Spinal cord (tissue), 10 donors: Measurements from ENCODE around the gene CD40LG. TPM values are rescaled to one million over a fixed set of nuclear protein-coding genes. Genes with fewer than 3 reads are reported as not detected.

Source experiments
- DNase-seq, 6 donors: peaks; one replicate each; pipeline versions ENCODE4 v3.0.0 to v3.0.0-alpha.2; 2013 to 2015; ENCODE audit warnings: low spot score in 6 of 6, low read depth in 4 of 6
- H3K27ac ChIP-seq: one replicate; pipeline ENCODE4 v1.5.1; 2013; ENCODE audit warnings: low read depth, low read length, control low read depth
- H3K27me3 ChIP-seq: one replicate; pipeline ENCODE4 v1.6.1; 2013; ENCODE audit warnings: low read length; ENCODE audit not compliant: control insufficient read depth, insufficient read depth
- H3K36me3 ChIP-seq: one replicate; pipeline ENCODE4 v1.6.1; 2013; ENCODE audit warnings: low read length; ENCODE audit not compliant: control insufficient read depth, insufficient read depth
- H3K4me1 ChIP-seq: one replicate; pipeline ENCODE4 v1.6.1; 2013; ENCODE audit warnings: low read length; ENCODE audit not compliant: control insufficient read depth, insufficient read depth
- H3K4me3 ChIP-seq: one replicate; pipeline ENCODE4 v1.5.1; 2013; ENCODE audit warnings: low read depth, low read length, control low read depth
- H3K9me3 ChIP-seq: one replicate; pipeline ENCODE4 v1.6.1; 2013; ENCODE audit warnings: low read length; ENCODE audit not compliant: control insufficient read depth, insufficient read depth
- WGBS: methylation state at CpG from one replicate; pipeline ENCODE4 v1.1.5; 2013; ENCODE audit warnings: missing lambda C conversion rate; ENCODE audit not compliant: insufficient coverage; 5-methylcytosine and 5-hydroxymethylcytosine counted together
- polyA plus RNA-seq, 2 donors: library from polyadenylated mRNA; unstranded; fragments of 120-200 nt; gene quantifications; one replicate each; pipeline ENCODE4 v1.2.1, GENCODE V29; 2013; ENCODE audit not compliant: insufficient read length in 2 of 2
- total RNA-seq, 2 donors: library from RNA; depleted of rRNA in 1 of 2; stranded (reverse); fragments of 120-200 nt in 1 of 2; fragments of >200 nt in 1 of 2; gene quantifications; one replicate each; pipeline versions ENCODE4 v1.2.3 to v1.2.4, GENCODE V29; 2013 to 2014
- donor health status: healthy.

Gene CD40LG
- total and polyA plus RNA-seq, 4 donors, result 0.10 TPM; not detected in 3

- H3K36me3 ChIP-seq, result no peaks in the 10 kb centered on the region
- H3K27me3 ChIP-seq, result peaks cover 9% of the 10 kb centered on the region
- no peak overlapping the region for H3K4me3 ChIP-seq
- no peak overlapping the region for H3K27ac ChIP-seq
- H3K4me1 ChIP-seq, result no peaks in the 10 kb centered on the region
- WGBS, result 32% methylated on average over 5 of the region's 6 CpGs
- no peak for DNase-seq
- H3K9me3 ChIP-seq, result no peaks in the 10 kb centered on the region
These were observed 41.5 kb downstream of the CD40LG start for GRCh38 chrX:136689436-136689835.

GRCh38 chrX:136691028-136691809 is 43.3 kb downstream of the CD40LG start:
- peak in 1 of 6 donors; percentile 20 for DNase-seq
- H3K9me3 ChIP-seq, result no peaks in the 10 kb centered on the region
- H3K27ac ChIP-seq, result no peak overlapping the region
- H3K4me1 ChIP-seq, result no peaks in the 10 kb centered on the region
- no peak overlapping the region for H3K4me3 ChIP-seq
- WGBS, result no CpG with 5 or more reads among the region's 3 CpGs
- H3K36me3 ChIP-seq, result no peaks in the 10 kb centered on the region
- H3K27me3 ChIP-seq, result peaks cover 9% of the 10 kb centered on the region

GRCh38 chrX:136692271-136692670 is 44.3 kb downstream of the CD40LG start:
- no peak for DNase-seq
- H3K4me3 ChIP-seq, result no peak overlapping the region
- H3K27ac ChIP-seq, result no peak overlapping the region
- H3K27me3 ChIP-seq, result peaks cover 9% of the 10 kb centered on the region
- WGBS, result 73% methylated on average over 4 of the region's 4 CpGs
- H3K9me3 ChIP-seq, result no peaks in the 10 kb centered on the region
- H3K4me1 ChIP-seq, result no peaks in the 10 kb centered on the region
- H3K36me3 ChIP-seq, result no peaks in the 10 kb centered on the region

DNA sequence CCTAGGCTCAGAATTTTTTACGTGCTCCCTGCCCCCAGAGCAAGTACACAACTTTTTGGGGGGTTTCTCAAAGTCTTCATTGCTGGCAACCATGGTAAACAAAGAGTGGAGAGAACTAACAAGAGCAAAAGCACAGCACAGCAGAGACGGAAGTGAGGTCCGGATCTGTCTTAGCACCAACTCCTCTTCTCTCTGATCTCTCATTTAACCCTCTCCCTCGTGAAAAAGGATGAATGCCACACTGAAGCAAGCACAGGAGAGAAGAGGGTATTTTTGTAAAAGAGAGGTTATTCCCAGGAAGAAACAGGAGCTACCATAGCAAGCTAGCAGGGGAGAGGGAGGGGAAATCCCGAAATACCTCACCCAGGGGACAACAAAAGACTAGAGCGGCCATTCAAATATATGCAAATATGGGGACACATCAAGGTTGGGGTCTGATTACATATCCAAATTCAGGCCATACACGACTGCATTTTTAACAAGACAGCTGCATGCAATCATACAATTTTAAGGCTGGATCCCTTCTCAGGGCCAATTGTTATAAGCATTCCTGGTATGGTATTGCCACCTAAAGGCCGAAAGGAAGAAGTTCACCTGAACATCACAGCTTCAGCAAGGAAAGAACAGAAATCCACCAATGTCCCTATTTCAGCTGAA is 46.6 kb downstream of the CD40LG start:
- Histone ChIP-seq H3K4me3 (no peak overlapping the region), H3K9me3 (no peaks in the 10 kb centered on the region), H3K27ac (no peak overlapping the region), H3K36me3 (no peaks in the 10 kb centered on the region), H3K27me3 (peaks cover 9% of the 10 kb centered on the region), H3K4me1 (no peaks in the 10 kb centered on the region)
- WGBS, result 0% methylated on average over 1 of the region's 8 CpGs
- DNase-seq, result peak in 5 of 6 donors; percentile 22 to 85 (median 40)

DNA sequence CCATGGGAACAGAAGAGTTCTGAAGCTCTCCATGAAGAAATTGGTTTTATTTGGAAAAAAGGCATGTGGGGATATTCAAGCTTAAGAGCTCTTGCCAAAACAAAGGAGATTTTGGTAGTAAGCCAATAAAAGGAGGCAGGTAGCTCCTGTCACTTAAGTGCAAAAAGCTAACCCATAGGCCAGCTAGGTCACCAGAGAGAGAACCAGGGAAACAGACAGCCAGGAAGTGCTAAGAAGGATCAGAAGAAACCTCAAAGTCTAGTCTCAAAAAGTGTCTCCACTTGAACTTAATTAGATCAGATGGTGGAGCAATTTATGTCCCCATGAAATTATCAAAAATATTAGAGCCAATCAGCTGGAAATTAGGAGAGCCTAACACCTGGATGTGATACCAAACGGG is 49.2 kb downstream of the CD40LG start:
- Histone ChIP-seq H3K9me3 (no peaks in the 10 kb centered on the region), H3K27ac (no peak overlapping the region), H3K4me3 (no peak overlapping the region), H3K27me3 (peaks cover 6% of the 10 kb centered on the region), H3K36me3 (no peaks in the 10 kb centered on the region), H3K4me1 (no peaks in the 10 kb centered on the region)
- 50% methylated on average over 1 of the region's 1 CpG for WGBS
- DNase-seq, result no peak

- Histone ChIP-seq H3K27me3 (no peaks in the 10 kb centered on the region), H3K36me3 (no peaks in the 10 kb centered on the region), H3K27ac (no peak overlapping the region), H3K4me3 (no peak overlapping the region), H3K4me1 (peaks cover 4% of the 10 kb centered on the region), H3K9me3 (no peaks in the 10 kb centered on the region)
- peak in 1 of 6 donors; percentile 35 for DNase-seq
- WGBS, result no CpG with 5 or more reads among the region's 1 CpG
These were observed 60.4 kb downstream of the CD40LG start for GRCh38 chrX:136708348-136708747.

Other genes with a start within 250 kb of the CD40LG start
- under 1 TPM; 0.11 to 0.30 TPM for gene BRS3, start 160.2 kb upstream of the CD40LG start, total RNA-seq
- gene BRS3, start 160.2 kb upstream of the CD40LG start, polyA plus RNA-seq, result under 1 TPM; 0.36 to 0.51 TPM
- 10 to 100 TPM; 57.7 to 84.8 TPM for gene HTATSF1, start 150.6 kb upstream of the CD40LG start, total RNA-seq
- 100 to 1,000 TPM in 1 of 2 donors, 10 to 100 TPM in 1; 98.5 to 132 TPM for gene HTATSF1, start 150.6 kb upstream of the CD40LG start, polyA plus RNA-seq
- not detected for gene VGLL1, start 115.9 kb upstream of the CD40LG start, total RNA-seq
- not detected for gene VGLL1, start 115.9 kb upstream of the CD40LG start, polyA plus RNA-seq
- 10 to 100 TPM; 34.3 to 45.8 TPM for gene ARHGEF6, start 132.8 kb downstream of the CD40LG start, total RNA-seq
- 10 to 100 TPM; 53.3 to 70.2 TPM for gene ARHGEF6, start 132.8 kb downstream of the CD40LG start, polyA plus RNA-seq
- gene RBMX, start 232.6 kb downstream of the CD40LG start, total RNA-seq, result 100 to 1,000 TPM; 171 to 287 TPM
- 100 to 1,000 TPM; 236 to 239 TPM for gene RBMX, start 232.6 kb downstream of the CD40LG start, polyA plus RNA-seq